Measurements from ENCODE around the gene IL1RAPL1. TPM values are rescaled to one million over a fixed set of nuclear protein-coding genes. Genes with fewer than 3 reads are reported as not detected.

IL1RAPL1 gene
- total RNA-seq, 5 donors from 2014 or later (not counting 1 experiment from before 2014, with no cell fraction given), result not detected

GRCh38 chrX:29466456-29466855 lies 879.2 kb downstream of the IL1RAPL1 start:
- H3K27ac Mint-ChIP-seq, result no peak overlapping the region
- no peaks in the 10 kb centered on the region for H3K27me3 ChIP-seq (replicated peaks in 1 of 2; ENCODE audit: control insufficient read depth in 2 of 2, extremely low read depth in 1 of 2, insufficient read depth in 2 of 2, low read length in 1 of 2)
- no peak overlapping the region for H3K27ac ChIP-seq (ENCODE audit: low read length)
- H3K4me3 ChIP-seq (ENCODE audit: control insufficient read depth in 1 of 2, extremely low read depth in 1 of 2, low read length in 1 of 2), result no peak overlapping the region
- POLR2A ChIA-PET, result no interaction called here
- WGBS (ENCODE audit: insufficient coverage), result no CpG with 5 or more reads among the region's 2 CpGs
- peaks cover 0 to 7% (median 0%) of the 10 kb centered on the region in 3 donors for H3K9me3 Mint-ChIP-seq
- CTCF ChIA-PET, result no interaction called here
- no peaks in the 10 kb centered on the region for H3K4me1 Mint-ChIP-seq
- no peak overlapping the region for H3K4me3 Mint-ChIP-seq
- ATAC-seq (replicated peaks in 1 of 4), result no peak
- DNase-seq, result no peak
- no peaks in the 10 kb centered on the region for H3K4me1 ChIP-seq (ENCODE audit: control insufficient read depth in 1 of 2, extremely low read depth in 1 of 2, insufficient read depth in 2 of 2, low read length in 2 of 2)
- H3K27me3 Mint-ChIP-seq, result no peaks in the 10 kb centered on the region
- H3K36me3 Mint-ChIP-seq, result no peaks in the 10 kb centered on the region
- H3K36me3 ChIP-seq (ENCODE audit: control insufficient read depth in 2 of 2, extremely low read depth in 1 of 2, insufficient read depth in 1 of 2, low read length in 1 of 2), result no peaks in the 10 kb centered on the region
- no peaks in the 10 kb centered on the region for H3K9me3 ChIP-seq

GRCh38 chrX:29468911-29469494 lies 881.8 kb downstream of the IL1RAPL1 start:
- H3K27me3 ChIP-seq (replicated peaks in 1 of 2; ENCODE audit: control insufficient read depth in 2 of 2, extremely low read depth in 1 of 2, insufficient read depth in 2 of 2, low read length in 1 of 2), result no peaks in the 10 kb centered on the region
- H3K27me3 Mint-ChIP-seq, result no peaks in the 10 kb centered on the region
- ATAC-seq (replicated peaks in 1 of 4), result no peak
- peaks cover 0 to 12% (median 0%) of the 10 kb centered on the region in 3 donors for H3K9me3 Mint-ChIP-seq
- no peak overlapping the region for H3K27ac ChIP-seq (ENCODE audit: low read length)
- CTCF ChIA-PET, result no interaction called here
- H3K9me3 ChIP-seq, result no peaks in the 10 kb centered on the region
- H3K4me1 ChIP-seq (ENCODE audit: control insufficient read depth in 1 of 2, extremely low read depth in 1 of 2, insufficient read depth in 2 of 2, low read length in 2 of 2), result no peaks in the 10 kb centered on the region
- no peak overlapping the region for H3K4me3 Mint-ChIP-seq
- H3K36me3 Mint-ChIP-seq, result no peaks in the 10 kb centered on the region
- DNase-seq, result no peak
- H3K36me3 ChIP-seq (ENCODE audit: control insufficient read depth in 2 of 2, extremely low read depth in 1 of 2, insufficient read depth in 1 of 2, low read length in 1 of 2), result no peaks in the 10 kb centered on the region
- WGBS (ENCODE audit: insufficient coverage), result no CpG with 5 or more reads among the region's 4 CpGs
- H3K4me1 Mint-ChIP-seq, result no peaks in the 10 kb centered on the region
- H3K27ac Mint-ChIP-seq, result no peak overlapping the region
- POLR2A ChIA-PET, result no interaction called here
- no peak overlapping the region for H3K4me3 ChIP-seq (ENCODE audit: control insufficient read depth in 1 of 2, extremely low read depth in 1 of 2, low read length in 1 of 2)

DNA sequence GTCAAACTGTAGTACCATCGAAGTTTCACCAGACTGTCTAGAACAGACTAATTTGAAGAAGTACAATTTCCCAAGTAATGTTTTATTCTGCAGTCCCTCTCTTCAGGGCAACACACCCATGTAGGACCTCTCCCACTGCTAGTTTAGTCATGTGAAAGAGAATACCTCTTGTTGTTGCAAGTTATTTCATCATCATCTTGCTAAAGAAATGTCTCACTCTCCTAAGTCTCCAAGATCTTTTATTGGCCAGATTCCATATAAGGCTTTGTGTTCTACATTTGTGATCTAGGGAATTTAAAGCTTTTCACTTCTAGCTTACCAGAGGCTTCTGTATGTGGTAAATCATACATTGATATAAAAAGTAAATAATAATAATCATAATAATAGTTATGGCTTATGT lies 882.8 kb downstream of the IL1RAPL1 start:
- Mint-ChIP-seq H3K27ac (no peak overlapping the region), H3K27me3 (no peaks in the 10 kb centered on the region), H3K4me1 (no peaks in the 10 kb centered on the region), H3K9me3 (peaks cover 0 to 10% (median 0%) of the 10 kb centered on the region in 3 donors), H3K4me3 (no peak overlapping the region), H3K36me3 (no peaks in the 10 kb centered on the region)
- ChIA-PET POLR2A (no interaction called here), CTCF (no interaction called here)
- ATAC-seq (replicated peaks in 1 of 4) (no peak), DNase-seq (no peak)
- no CpG with 5 or more reads among the region's 1 CpG for WGBS (ENCODE audit: insufficient coverage)
- Histone ChIP-seq H3K9me3 (no peaks in the 10 kb centered on the region), H3K27me3 (replicated peaks in 1 of 2; ENCODE audit: control insufficient read depth in 2 of 2, extremely low read depth in 1 of 2, insufficient read depth in 2 of 2, low read length in 1 of 2) (no peaks in the 10 kb centered on the region), H3K27ac (ENCODE audit: low read length) (no peak overlapping the region), H3K4me1 (ENCODE audit: control insufficient read depth in 1 of 2, extremely low read depth in 1 of 2, insufficient read depth in 2 of 2, low read length in 2 of 2) (no peaks in the 10 kb centered on the region), H3K4me3 (ENCODE audit: control insufficient read depth in 1 of 2, extremely low read depth in 1 of 2, low read length in 1 of 2) (no peak overlapping the region), H3K36me3 (ENCODE audit: control insufficient read depth in 2 of 2, extremely low read depth in 1 of 2, insufficient read depth in 1 of 2, low read length in 1 of 2) (no peaks in the 10 kb centered on the region)

DNA sequence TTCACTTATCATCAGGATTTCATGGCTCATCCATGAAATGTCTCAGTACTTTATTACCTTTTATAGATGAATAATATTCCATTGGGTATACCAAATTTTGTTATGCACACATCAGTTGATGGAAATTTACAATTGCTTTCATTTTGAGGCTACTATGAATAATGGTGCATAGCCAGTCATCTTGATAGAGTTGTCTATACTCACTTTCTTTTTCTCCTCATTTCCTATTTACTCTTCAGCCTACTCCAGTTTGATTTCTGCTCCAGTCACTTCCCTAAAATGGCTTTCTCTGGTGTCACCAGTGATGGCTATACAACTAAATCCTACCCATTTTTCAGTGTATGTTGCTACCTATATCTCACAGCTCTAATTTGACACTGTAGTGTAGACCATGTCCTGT lies 884.6 kb downstream of the IL1RAPL1 start:
- Mint-ChIP-seq H3K27me3 (no peaks in the 10 kb centered on the region), H3K4me3 (no peak overlapping the region), H3K27ac (no peak overlapping the region), H3K9me3 (peaks cover 0 to 5% (median 0%) of the 10 kb centered on the region in 3 donors), H3K36me3 (no peaks in the 10 kb centered on the region), H3K4me1 (no peaks in the 10 kb centered on the region)
- CTCF ChIA-PET, result no interaction called here
- DNase-seq, result no peak
- Histone ChIP-seq H3K27me3 (replicated peaks in 1 of 2; ENCODE audit: control insufficient read depth in 2 of 2, extremely low read depth in 1 of 2, insufficient read depth in 2 of 2, low read length in 1 of 2) (no peaks in the 10 kb centered on the region), H3K4me3 (ENCODE audit: control insufficient read depth in 1 of 2, extremely low read depth in 1 of 2, low read length in 1 of 2) (no peak overlapping the region), H3K4me1 (ENCODE audit: control insufficient read depth in 1 of 2, extremely low read depth in 1 of 2, insufficient read depth in 2 of 2, low read length in 2 of 2) (no peaks in the 10 kb centered on the region), H3K9me3 (no peaks in the 10 kb centered on the region), H3K36me3 (ENCODE audit: control insufficient read depth in 2 of 2, extremely low read depth in 1 of 2, insufficient read depth in 1 of 2, low read length in 1 of 2) (no peaks in the 10 kb centered on the region), H3K27ac (ENCODE audit: low read length) (no peak overlapping the region)
- ATAC-seq (replicated peaks in 1 of 4), result no peak
- POLR2A ChIA-PET, result no interaction called here

DNA sequence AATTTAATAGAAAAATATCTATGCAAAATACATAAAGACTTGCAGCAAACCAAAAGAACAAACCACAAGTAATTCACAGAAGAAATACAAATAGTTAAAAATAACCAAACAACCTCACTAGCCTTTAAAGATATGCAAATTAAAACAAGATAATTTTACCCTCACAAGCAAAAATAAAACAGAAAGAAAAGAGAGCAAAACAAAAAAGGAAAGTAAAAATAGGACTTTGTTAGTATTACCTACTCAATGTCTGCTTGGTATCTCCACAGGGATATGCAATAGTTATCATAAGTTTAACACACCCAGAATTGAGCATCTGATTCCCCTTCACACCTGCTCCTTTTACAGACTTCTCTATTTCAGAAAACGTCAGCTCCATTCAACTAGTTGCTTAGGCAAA lies 890.6 kb downstream of the IL1RAPL1 start:
- no peak for ATAC-seq (replicated peaks in 1 of 4)
- Mint-ChIP-seq H3K27ac (no peak overlapping the region), H3K9me3 (peaks cover 0 to 9% (median 0%) of the 10 kb centered on the region in 3 donors), H3K36me3 (no peaks in the 10 kb centered on the region), H3K4me3 (no peak overlapping the region), H3K4me1 (no peaks in the 10 kb centered on the region), H3K27me3 (no peaks in the 10 kb centered on the region)
- no peak for DNase-seq
- Histone ChIP-seq H3K9me3 (no peaks in the 10 kb centered on the region), H3K36me3 (ENCODE audit: control insufficient read depth in 2 of 2, extremely low read depth in 1 of 2, insufficient read depth in 1 of 2, low read length in 1 of 2) (no peaks in the 10 kb centered on the region), H3K4me3 (ENCODE audit: control insufficient read depth in 1 of 2, extremely low read depth in 1 of 2, low read length in 1 of 2) (no peak overlapping the region), H3K27ac (ENCODE audit: low read length) (no peak overlapping the region), H3K27me3 (replicated peaks in 1 of 2; ENCODE audit: control insufficient read depth in 2 of 2, extremely low read depth in 1 of 2, insufficient read depth in 2 of 2, low read length in 1 of 2) (no peaks in the 10 kb centered on the region), H3K4me1 (ENCODE audit: control insufficient read depth in 1 of 2, extremely low read depth in 1 of 2, insufficient read depth in 2 of 2, low read length in 2 of 2) (no peaks in the 10 kb centered on the region)
- CTCF ChIA-PET, result interaction anchor here in 1 of 2 donors (0.6 kb wide), 1 partner anchor 96 kb away, joined by 6 read pairs; no protein-coding TSS in a partner anchor
- no CpG with 5 or more reads among the region's 1 CpG for WGBS (ENCODE audit: insufficient coverage)
- POLR2A ChIA-PET, result no interaction called here

GRCh38 chrX:29478336-29479069 lies 891.3 kb downstream of the IL1RAPL1 start:
- ChIA-PET POLR2A (no interaction called here), CTCF (interaction anchor here in 1 of 2 donors (0.6 to 0.7 kb wide), 2 partner anchors 12 to 97 kb away, joined by 3 to 6 read pairs; no protein-coding TSS in a partner anchor)
- Mint-ChIP-seq H3K4me3 (no peak overlapping the region), H3K4me1 (no peaks in the 10 kb centered on the region), H3K36me3 (no peaks in the 10 kb centered on the region), H3K9me3 (peaks cover 0 to 9% (median 0%) of the 10 kb centered on the region in 3 donors), H3K27me3 (no peaks in the 10 kb centered on the region), H3K27ac (no peak overlapping the region)
- Histone ChIP-seq H3K9me3 (no peaks in the 10 kb centered on the region), H3K4me3 (ENCODE audit: control insufficient read depth in 1 of 2, extremely low read depth in 1 of 2, low read length in 1 of 2) (no peak overlapping the region), H3K4me1 (ENCODE audit: control insufficient read depth in 1 of 2, extremely low read depth in 1 of 2, insufficient read depth in 2 of 2, low read length in 2 of 2) (no peaks in the 10 kb centered on the region), H3K27ac (ENCODE audit: low read length) (no peak overlapping the region), H3K36me3 (ENCODE audit: control insufficient read depth in 2 of 2, extremely low read depth in 1 of 2, insufficient read depth in 1 of 2, low read length in 1 of 2) (no peaks in the 10 kb centered on the region), H3K27me3 (replicated peaks in 1 of 2; ENCODE audit: control insufficient read depth in 2 of 2, extremely low read depth in 1 of 2, insufficient read depth in 2 of 2, low read length in 1 of 2) (no peaks in the 10 kb centered on the region)
- ATAC-seq (replicated peaks in 1 of 4) (no peak), DNase-seq (no peak)
- 62% methylated on average over 2 of the region's 10 CpGs for WGBS (ENCODE audit: insufficient coverage)

Measured in T-cell (primary cell).